Activated effector memory CD4-positive, alpha-beta T cell treated with Interleukin-2 at 50 U/mL for 16 hours (primary cell): ENCODE data around the gene ACOX2.

Experiments used
- DNase-seq: peaks from one replicate; pipeline ENCODE4 v3.0.0-alpha.2; 2020

The ACOX2 gene

DNA sequence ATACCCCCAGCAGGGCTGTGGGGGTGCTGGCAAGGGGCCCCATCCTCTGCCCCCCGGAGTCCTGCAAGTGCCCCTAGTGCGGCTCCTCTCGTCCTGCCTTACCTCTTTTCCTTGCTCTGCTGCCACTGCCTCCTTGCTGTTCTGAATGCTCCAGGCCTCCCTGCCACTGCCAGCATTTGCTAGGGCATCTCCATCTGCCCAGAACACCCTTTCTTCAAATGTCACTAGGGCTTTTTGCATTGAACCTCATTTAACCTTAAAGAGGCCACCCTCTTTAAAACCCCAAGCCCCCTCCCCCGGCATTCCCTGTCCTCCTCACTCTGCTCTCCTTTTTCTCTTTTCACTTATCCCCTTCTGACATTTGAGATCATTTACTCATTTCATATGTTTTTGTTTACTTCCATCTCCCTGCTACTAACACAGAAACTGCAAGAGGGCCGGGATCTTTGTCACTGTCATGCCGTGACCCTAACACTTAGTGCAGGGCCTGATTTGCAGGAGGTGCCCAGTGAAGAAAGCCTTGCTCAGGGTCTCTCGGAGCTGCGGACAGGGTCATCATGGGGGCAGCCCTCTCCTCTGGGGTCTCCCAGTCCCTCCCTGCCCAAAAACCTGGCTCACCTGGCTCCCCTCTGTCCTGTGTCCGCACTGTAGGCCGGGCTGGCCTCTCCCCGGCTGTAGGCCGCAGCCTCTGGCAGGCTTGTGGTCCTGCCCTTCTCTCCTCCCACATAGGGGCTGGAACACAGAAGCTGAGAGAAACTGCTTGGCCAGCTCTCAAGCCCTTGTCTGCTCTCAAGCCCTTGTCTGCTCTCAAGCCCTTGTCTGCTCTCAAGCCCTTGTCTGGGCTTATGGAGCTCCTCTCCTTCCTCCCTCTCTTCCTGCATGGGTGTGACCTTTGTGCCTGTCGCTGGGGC, at the start of gene ACOX2:
ACOX2 (minus strand) TSS at position 690 of the 911 bp plus-strand sequence. CDS start 2,084 bp downstream, outside the sequence.
- DNase-seq, result no peak

DNA sequence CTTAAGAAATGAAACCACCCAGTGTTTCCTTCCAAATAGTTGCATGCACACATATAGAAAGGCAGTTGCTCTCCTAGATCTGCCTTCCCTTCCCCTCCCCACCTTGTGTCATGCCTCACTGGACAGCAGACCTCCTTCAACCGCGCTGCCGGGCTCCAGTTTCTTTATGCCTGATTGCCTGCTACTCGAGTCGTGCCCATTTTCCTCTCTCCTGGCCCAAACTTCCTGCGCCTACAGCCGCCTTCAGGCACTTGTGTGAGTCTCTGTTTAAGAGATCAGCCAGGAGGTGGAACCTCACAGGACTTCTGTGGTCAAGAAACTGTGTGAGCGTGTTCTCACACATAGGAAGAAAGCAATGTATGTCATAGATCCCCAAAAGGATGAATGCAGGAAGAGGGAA, 49.0 kb upstream of the ACOX2 start:
- DNase-seq, result no peak

DNA sequence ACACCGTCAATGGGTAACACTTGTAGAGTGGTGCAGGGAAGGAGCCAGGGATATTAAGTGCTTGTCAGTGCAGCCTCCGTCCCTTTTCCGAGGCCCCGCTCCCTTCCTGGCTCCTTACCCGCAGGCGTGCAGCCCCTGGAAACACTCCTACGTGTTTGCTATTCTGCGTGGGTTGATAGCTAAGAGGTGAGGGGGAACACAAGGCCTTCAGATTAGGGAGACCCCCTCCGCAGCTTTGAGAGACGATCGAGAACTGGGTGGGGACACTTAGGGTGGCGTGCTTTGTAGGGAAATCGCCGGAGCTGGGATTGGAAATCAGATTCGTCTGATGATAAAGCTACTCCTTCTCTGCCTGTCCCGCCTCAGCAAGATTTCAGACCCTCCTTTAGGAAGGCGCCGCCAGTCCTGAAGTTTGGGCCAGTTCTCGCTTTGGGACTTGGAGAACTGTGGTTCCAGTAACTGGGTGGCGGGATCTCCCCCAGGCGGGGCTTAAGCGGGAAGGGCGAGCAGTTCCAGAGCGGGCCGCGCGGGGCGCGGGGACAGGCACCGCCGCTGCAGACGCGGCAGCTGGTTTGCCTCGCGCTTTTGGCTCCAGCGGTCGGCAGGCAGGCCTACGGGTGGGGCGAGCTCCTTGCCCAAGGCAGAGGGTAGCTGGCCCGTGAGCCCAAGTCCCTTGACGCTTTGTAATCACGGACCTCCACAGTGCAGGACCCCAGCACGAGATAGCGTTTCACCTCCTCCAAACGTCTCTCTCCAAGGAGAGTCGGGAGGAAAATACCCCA, 48.2 kb upstream of the ACOX2 start:
- peak; percentile 41 for DNase-seq

DNA sequence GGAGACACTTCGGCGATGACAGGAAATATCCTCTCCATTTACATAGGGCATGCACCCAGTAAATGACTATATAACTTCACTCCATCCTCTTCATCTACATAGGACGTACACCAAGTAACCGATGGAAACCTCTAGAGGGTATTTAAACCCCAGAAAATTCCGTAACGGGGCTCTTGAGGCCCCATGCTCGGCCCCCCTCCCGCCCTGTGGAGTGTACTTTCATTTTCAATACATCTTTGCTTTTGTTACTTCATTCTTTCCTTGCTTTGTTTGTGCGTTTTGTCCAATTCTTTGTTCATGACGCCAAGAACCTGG, 47.7 kb upstream of the ACOX2 start:
- DNase-seq, result no peak

DNA sequence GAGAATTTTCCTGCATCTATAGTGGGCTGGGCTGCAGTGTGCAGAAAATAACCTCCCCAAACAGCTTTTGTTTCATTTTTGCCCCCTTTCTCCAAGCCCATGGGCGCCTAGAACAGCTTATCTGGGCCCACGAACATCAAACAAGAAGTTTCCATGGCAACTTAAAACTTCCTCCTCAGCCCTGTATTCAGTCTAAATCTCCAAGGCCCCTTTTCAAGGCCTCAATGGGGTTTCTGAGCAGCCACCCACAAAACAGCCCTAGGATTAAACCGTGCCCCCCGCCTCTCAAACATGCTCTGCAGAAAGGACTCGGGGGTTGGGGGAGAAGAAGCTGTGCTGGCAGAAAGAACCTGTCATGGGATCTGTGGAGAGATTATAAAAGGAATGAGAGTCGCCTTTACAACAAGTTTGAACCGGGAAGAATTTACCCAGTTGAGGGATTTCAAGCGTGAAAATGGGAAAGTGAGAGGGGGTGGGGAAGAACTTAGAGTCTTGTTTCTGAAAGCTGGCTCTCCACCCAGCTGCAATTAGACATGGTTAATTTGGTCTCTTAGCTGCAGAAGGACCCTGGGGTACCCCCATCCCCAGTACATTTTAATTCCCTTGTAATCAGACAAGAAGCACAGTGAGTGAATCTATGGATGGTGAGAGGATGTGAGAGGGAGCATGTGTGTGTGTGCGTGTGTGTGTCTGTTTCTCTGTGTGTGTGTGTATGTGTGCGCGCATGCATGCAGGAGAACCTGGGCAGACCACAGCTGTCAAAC, 44.5 kb upstream of the ACOX2 start:
- no peak for DNase-seq

DNA sequence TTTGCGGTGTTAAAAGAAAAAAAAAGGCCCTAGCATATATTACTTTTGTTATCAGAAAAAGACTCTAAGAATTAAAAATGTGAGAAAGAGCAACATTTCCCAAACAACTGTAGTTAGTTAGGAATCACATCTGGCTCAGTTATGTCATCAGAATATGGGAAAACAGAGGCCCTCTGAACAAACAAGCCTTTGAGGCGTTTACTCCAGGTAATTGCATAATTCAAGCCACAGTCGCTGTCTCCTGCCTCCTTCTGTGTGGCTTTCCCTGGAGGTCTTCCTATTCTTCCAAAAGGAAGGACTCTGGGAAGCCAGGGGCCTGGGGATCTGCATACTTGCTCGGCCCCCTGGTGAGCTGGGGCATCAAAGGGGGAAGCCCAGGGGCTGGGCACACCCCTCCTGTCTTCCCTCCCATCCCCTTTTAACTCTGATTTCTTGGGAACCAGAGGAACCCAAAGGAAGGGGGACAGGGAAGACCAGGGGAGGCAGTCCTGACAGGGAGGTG, 43.9 kb upstream of the ACOX2 start:
- no peak for DNase-seq

DNA sequence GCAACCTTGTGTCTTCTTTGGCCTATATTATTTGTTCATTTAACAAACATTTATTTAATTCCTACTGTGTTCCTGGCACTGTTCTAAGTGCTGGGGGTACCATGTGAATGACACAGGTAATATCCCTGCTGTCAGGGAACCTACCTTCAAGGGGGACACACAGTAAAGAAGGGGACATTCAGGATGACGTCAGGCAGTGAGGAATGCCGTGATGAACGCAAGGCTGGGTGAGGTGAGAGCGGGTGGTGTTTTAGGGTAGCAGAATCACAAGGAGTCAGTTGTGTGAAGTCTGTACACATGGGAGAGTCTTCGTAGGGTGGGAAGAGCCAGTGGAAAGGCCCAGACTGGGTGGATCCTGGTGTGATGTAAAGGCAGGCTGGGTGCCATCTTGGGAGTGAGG, 41.9 kb upstream of the ACOX2 start:
- no peak for DNase-seq

DNA sequence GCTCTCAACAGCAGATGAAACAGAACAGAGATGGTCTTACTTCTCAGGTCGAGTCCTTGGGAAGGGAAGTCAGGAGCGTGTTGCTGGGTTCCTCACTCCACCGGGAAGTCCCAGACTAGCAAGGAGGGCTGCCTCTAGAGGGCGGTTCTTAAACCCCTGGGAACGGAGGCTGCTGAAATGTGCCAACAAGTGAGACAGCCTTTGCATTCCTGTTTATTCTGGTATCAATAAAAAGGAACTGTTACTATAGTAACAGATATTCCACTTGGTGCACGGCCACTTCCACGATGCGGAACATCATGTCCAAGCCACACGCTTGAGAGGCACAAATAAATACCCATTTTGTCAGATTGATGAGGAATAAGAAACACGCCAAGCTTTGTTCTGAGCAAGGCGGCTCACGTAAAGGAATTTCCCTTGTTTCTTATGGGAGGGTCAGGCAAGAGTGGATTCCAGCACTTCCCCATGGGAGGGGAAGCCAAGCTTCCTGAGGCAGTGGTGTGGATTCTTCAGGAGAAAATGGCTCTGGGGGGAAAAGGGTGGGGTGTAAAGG, 40.4 kb upstream of the ACOX2 start, which contains the start of gene FAM107A:
FAM107A (minus strand) TSS at position 123 of the 553 bp plus-strand sequence. CDS start 7,531 bp downstream, outside the sequence.
- no peak for DNase-seq

DNA sequence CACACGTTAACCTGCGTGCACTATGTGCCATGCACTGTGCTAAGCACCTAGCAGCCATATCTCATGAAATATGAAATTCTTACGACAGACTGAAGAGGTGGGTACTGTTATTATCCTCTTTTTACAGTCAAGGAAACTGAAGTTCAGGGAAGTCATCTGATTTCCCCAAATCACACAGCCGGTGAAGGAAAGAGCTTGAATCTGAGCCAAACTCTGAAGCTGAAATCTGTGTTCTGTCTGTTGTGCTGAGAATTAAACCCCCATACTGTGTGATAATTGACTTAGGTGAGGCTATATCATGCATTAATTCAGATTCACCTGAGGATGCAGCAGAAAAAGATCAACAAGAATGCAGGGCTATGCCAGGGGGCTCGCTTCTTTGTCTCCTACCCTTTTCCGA, 39.7 kb upstream of the ACOX2 start:
- DNase-seq, result no peak

DNA sequence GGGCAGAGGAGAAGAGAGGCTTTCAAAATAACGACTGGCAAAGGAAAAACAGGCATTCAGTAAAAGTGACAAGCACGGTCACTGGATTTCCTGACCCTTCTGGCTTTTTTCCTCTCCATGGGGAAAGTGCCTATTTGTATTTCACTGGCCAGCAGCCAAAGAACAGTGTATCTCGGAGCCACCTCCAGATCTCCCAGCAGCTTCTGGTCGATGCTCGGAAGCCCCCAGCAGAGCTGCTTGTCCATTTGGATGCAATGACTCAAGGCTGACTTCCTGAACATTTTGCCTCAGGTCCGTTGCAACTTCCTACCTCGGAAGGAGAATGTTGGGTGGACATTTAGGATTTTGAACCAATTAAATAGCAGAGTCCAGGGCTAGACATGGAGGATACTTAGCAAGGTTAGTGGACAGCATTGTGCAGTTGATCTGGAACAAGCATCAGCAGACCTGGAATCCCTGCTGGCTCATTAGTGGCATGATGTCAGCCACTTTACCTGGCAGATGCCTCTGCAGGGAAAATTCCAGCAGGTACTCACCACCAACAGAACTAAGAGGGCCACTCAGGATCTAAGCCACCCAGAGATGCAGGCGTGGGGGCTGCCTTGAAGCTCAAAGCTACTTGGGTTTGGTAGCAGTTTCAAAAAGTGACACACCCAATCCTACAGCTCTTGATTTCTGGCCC, 39.1 kb upstream of the ACOX2 start:
- no peak for DNase-seq

DNA sequence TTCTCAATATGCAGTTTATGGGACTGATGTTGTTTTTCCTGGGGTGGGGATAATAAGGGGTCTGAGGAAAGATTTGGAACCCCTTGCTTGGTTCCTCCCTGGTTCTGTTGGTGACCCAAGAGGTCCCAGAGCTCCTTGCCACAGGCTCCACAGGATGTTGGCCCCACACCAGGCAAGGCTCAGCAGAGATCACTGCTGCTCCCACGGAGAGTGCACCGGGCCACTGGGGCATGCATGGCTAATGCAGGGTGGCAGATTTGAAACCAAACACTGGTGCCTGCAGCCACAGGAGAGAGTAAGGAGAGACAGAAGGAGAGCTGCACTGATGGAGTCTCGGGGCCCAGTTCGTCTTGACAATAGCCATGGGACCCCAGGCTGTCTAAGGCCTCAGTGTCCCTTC, 37.7 kb upstream of the ACOX2 start:
- no peak for DNase-seq

DNA sequence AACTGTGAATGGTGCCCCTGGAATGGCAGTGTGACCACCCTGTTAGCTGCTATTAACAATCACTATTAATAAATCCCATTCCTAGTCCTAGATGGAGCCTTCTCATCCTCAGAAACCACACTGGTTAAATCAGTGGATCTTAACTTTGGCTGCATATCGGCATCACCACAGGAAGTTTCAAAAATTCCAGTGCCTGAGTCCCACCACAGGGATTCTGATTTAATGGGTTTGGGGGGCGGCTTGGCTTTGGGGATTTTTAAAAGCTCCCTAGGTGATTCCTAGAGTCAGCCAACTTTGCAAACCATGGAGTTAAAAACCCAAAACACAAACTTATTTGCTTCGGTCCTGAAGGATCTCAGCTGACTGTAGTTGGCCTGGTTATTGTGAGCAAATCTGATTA, 37.1 kb upstream of the ACOX2 start:
- no peak for DNase-seq

DNA sequence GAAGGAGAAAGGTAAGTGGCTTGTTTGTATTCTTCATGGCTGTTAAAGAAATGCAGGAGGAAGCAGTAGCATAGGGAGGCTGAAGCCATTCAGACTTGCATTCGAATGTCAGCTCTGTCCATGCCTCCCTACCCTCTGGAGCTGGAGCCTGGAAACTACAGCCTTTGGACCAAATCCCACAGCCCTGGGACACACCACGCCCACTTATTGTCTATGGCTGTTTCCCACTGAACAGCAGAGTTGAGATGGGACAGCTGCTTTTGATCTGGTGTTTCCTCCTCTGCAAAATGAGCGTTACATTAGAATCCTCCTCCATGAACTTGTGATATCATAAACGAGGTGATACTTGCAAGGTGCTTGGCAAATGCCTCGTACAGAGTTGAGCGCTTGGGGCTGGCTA, 36.6 kb upstream of the ACOX2 start:
- DNase-seq, result no peak

DNA sequence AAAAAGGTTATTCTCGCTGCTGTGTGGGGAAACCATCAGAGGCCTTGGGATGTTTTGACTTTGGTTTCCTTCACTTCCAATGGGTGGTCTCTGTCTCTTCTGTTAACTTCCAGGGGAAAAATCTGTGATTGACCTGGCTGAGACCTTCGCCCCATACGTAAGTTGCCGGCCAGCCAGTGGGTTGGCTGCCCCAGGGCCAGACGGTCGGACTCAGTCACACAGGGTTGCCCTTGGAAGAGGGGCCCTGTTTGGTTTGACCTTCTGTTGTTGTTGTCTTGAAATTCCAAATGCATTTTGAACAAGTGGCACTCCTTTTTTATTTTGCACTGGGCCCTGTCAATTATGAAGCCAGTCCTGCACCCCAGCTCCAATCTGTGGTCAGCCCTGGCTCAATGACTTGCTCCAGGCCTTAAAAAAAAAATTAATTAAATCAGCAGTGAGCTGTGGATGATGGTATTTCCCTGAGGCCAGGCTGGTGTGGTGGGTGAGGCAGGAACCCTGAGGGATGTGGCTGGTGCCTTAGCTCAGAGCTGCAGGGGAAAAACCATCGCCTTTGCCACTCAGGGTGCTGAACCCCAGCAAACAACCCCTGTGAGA, 35.7 kb upstream of the ACOX2 start:
- no peak for DNase-seq

DNA sequence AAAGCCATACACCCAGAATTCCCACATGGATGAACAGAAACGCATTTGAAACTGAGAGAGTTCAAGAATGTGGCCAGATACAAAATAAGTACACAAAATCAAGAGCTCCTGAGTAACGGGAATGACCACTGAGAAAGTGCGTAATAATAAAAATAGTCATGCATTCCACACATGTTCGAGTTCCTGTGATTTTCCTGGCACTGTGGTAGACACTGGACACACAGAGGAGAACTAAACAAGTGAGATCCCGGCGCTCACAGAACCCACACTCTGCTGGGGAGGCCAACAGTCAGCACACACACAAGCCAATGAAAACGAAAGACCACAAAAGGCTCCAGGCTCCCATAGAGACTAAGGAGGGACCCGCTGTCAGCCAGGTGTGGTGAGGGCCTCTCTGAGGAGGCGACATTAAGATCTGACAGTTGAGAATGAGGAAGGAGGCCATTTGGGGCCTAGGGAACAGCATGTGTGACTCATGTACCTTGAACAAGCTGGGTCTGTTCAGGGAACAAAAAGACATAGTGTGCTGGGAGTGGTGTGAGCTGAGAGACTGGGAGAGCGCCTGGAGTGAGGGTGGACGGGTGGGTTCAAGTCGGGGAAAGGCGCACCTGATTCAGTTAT, 35.1 kb upstream of the ACOX2 start:
- DNase-seq, result no peak

DNA sequence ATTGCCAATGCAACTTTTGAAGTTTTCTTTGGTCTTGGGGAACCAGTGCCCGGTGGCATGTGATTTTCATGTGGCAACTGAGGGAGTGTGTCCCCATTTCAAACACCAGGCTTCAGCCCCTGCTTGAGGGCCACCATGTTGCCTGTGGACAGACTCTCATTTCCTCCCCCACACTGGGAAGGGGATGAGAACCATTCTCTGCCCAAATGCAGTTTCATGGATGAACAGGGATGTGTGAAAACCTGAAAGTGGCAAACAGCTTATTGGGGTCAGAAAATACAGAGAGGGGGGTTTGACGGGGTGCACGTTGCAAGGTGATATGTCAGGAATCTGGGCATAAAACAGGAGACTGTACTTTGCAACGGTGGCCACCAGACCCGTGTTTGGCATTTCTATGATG, 33.9 kb upstream of the ACOX2 start:
- DNase-seq, result no peak

DNA sequence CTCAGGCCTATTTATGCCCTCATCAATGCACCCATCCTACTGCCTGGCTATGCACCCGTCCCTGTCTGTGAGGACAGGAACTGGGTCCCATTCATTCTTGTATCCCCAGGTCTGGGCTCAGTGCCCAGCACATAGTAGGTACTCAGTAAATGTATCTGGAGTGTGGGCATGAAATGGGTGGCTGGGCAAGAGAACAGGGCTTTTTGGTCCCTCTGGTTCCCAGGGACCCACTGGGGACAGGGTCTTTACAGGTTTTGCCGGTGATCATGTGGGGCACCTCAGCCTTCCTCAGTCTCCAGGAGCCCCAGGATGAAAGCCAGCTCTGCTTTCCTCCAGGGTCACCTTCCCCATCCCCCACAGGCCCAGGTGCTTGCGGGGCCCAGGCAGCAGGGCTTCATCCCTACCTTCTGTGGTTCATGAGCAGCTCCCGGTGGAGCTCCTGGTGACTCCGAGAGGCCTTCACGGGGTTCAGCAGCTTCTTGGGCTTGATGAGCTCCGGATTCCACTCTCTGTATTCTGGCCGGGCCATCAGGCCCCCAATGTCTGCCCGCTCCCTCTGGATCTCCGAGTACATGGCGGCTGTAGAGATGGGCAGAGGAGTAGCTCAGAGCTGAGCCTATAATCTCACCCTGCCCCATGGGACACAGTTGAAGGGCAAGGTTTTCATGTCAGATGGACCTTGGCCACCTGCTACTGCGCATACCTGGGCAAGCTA, 32.5 kb upstream of the ACOX2 start:
- DNase-seq, result no peak

DNA sequence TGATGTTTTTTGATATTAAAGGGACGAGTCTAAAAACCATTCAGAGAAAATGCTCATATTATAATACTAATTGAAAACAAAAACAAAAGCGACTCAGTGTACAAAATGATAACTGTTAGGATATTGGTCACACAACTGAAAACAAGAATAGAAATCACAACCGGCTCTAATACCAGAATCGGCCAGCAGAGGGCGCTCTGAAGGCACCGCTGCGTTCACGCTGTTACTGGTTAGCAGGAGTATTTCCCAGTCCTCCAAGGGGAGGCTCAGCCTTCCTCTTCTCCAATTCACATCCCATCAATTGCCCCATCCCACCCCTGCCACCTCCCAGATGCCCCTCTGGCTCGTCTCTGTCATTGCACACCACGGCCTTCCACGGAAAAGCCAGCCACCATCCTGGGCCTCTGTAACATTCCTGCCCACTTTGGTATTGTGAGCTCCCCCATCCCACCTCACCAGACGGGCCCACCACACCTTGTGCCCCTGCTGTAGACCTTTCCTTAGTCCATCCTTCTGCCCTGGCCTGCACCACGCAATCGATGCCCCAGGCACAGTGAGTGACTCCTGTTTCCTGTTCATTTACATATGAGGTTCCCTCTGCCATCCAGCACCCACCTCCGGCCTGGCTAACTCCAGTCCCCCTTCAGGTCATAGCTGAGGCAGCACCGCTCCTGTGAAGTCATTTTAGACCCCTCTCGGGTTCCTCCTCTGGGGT, 31.7 kb upstream of the ACOX2 start:
- DNase-seq, result peak; percentile 53

DNA sequence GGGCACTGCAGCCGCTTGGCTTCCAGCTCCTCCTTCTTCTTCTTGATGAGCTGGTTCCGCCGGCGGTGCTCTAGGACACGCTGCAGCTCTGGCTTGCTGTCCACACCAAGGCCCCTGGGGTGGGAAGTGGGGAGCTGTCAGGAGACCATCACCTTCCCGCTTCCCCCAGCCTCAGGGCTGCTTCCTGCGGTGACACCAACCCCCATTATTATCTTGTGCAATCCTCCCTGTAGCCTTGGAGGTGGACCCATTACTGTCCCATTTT, 30.2 kb upstream of the ACOX2 start:
- DNase-seq, result no peak
